Suppressor macrophage treated with lipopolysaccharide for 1 hour (primary cell): ENCODE measurements around the gene KCNJ16.

Experiments
- DNase-seq, 3 donors: peaks; one replicate each; pipeline ENCODE4 v3.0.0-alpha.2; 2020 to 2022

The KCNJ16 gene

DNA sequence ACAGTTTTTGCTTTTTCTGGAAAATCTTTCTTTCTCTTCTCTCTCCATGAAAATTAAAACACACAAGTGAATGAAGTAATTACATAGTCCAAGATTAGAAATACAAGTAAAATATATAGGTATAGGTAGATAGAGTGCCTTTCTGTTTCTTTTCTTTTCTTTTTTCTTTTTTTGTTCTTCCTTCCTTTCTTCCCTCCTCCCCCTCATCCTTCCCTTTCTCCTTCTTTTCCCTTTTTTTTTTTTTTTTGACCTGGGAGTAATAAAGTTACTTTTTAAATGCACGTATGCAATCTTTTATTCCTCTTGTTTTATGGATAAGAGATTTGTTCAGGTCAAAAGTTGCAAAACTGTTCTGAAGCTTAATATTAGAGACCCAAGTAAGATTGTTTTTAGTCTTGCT is 59.8 kb downstream of the KCNJ16 start:
- no peak for DNase-seq

DNA sequence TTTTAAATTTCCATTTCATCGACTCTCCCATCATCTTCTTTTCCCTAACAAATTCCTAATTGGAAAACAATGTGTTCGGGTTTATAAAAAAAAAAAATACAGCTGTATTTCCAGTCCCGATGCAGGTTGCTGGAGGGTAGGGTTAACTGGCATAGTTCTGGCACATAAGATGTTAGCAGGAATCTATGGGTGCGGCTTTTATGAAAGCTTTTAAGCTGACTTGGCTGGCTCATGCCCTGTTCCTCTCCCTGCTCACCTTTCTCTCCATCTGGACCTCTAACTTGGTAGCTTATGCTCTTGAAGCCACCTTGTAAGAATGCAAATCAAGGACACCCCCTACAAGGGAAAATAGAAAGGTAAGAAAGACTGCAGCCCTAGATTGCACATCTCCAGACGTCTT is 61.1 kb downstream of the KCNJ16 start:
- DNase-seq: no peak

DNA sequence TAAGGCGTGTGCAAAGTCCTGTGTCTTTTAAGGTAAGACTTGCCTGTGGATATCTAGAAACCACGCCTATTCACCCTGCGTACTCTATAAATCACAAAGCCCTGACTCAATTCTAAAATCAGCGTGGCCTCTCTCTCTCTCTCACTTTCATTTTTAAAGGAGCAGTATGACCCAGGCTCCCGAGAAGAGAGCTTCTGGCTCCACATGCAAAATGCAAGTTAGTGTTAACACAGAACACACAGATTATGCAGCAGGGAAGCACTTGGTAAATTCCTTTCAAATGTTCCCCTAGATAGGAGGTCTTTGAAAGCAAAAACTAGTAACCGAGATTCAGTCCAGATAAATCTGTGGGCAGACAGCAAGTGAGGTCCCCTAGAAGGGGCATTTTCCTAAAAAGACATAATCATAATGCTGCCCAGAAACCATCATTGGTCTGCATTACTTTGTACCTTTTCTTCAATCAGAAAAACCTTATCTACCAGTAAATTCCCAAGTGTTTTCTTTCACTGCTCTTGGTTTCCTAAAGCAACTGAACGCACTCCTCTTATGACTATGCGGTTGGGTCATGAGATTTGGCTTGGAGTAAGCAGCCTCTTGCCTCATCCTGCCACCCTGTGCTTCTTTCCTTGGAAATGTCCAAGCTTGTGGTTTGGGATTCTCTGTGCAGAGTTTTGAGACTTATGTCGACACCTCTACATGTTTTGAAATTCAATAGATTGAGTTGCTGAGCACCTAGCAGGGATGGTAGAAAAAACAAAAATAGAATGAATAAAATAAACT is 62.6 kb downstream of the KCNJ16 start:
- peak; percentile 69 to 70 (median 69) for DNase-seq

DNA sequence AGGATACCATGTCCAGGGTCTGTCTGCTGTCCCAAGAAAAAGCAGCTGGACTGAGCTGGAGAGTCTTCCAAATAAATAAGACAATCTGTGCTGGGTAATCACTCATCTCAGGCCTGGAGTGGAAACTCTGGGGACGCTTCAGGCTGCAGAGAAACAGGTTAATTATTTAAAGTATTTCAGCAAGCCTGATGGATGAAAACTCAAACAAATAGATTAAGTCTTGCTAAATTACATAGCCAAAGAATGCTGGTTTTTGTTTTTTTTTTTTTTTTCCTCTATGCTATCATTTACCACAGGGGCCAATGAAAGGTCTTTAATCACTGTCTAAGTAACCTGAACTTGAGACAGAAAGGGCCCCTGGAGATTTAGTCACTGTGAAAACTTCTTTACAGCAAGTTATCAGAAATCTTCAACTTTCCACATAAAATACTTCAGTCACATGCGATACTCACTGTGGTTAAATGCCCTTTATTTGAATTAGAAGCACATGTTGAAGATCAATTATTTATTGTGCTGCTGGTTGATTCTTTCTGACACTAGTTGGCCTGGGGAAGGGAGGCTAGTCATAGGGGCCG is 63.4 kb downstream of the KCNJ16 start:
- DNase-seq: no peak

DNA sequence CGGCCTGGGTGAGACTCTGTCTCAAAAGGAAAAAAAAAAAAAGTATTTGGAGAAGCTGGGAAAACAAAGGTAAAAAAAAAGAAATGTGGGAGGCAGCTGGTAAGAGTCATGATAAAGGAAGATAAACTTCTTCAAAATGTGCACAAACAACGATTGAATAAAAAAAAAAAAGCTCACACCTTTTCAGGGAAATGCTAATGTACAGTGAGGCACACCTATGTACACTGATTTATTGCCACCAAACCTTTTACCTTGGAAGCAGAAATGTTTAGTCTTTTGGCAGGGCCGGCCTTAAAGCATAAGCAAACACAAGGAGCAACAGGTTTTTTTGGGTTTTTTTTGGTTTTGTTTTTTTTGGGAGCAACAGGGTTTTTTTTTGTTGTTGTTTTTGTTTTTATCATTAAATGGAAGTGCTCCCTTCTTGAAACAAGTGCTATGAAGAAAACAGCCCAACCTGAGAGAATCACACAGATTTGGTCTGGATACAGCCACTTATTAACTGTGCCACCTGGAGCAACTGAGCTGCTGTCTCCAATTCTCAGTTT is 64.5 kb downstream of the KCNJ16 start:
- no peak for DNase-seq

DNA sequence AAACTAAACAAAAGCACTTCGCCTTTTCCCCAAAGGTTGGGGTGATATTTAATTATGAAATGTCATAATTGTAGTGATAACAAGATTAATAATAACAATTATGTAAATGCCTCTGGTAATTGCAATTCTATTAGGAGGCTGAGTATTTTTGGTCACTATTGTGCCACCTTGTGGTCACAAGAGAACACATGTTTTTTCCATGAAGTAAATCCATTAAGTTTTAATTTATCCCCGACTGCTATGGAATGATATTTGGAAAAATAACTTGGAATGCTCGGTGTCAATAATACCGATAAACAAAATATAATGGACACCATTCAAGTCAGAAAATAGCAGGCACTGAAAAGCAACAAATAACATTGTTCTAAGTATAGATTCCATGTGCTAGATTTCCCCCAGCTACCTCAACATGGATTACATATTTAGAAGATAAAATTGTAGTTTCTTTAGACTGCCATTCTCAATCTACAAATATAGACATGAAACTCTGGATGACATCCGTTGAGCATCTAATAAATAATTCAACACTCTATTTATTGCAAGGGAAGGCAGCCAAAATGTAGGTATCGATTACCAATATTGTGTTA is 69.3 kb downstream of the KCNJ16 start:
- DNase-seq: peak; percentile 38 to 69 (median 51)

DNA sequence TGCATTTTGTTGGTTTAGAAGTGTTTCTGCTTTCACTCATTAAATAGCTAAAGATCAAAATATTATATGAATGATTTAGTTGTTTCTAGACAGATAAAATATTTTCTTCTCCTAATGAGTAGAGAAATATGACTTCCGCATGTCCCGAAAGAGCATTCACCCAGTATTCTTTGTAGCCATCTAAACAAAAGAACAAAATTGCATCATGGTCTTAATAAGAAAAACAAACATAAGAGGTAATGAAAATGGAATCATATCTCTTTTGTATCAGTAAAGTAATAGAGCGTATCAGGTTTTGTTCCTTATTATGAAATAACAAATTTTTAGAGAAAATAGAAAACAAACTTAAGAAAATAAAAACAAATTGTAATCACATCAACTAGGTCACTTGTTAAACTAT is 78.2 kb downstream of the KCNJ16 start:
- no peak for DNase-seq

DNA sequence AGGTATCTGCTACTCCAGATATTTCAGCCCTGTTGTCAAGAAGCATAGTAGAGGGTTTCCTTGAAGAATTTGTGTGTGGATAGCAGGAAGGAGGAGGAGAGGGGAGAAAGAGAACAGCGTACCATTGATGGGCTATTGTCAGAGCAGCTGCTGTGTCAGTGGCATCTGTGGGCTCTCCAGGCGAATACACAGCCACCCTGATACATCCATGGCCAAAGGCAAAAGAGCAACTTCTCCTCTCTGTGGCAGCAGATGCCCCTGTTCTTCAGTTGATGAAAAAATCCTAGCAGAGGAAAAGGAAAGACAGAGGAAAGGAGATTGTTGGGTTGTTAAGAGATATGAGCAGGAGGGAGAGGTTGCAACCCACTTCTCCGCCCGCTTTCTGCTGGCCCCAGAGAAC is 82.1 kb downstream of the KCNJ16 start:
- no peak for DNase-seq

DNA sequence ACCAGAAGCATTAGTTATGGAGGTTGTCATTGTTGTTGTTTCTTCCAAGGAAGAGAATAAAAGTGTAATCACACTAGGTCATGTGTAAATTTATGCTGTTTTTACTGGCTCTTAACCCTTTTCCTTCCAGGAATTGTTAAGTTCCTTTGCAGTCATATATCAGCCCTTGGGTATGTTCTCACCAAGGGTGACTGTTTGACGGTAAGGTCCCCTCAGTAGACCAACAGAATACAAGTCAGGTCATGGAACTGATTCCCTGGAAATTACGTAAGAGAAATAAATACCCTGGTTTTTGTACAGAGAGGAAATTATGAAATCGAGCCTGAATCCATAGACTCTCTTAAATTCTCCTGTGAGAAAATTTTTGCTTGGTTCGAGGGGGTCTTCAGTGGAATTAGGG is 83.2 kb downstream of the KCNJ16 start:
- no peak for DNase-seq

DNA sequence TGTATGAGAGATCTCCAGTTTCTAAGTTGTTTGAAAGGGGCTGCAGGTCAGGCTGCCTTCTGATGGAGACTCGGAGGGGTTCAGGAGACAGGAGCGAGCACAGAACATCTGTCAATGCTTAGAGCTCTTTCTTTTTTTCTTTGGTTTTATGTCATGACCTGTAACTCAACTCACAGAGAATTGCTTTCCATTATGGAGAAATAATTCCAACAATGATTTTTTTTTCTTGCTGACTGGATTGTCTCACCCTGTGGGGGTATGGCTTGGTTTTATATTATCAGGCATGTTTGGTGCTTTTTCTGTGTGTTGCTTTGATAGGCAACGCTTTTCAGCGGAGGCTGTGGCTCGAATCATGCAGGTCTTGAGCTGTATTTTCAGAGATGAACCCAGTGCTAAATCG is 83.6 kb downstream of the KCNJ16 start:
- DNase-seq: no peak

DNA sequence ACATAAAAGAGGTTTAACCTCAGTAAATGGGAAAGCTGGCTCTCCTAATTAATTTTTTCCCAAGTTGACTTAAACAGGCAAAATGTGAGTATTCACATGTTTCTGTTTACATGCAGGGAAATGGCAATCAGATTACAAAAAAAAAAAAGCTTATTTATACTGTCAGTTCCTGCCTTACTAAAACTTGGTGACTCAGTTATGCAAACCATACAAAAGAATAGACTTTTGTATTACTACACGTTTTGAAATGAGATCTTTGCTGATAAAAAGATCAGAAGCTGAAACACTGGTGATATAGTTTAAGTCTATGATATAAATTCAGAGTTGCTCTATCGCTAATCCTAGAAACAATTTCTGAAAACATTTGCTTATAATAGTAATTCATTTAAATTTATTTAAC is 85.0 kb downstream of the KCNJ16 start:
- DNase-seq: no peak

DNA sequence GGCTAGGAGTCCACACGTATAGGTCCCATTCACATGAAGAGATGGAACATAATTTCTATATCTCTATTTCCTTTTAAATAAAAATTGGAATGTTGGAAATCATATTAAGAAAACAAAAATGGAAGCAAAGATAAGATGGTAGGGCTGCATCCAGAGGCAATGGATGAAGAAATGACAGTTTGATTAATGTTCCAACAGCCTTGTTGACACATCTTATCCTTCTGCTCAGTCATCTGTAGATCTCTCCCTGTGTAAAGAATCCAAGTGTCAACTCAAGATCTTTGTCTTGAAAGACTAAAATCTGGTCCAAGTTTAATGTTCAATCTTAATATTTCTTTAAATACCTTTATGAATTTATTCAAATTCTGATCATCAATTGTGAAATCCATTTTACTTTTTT is 86.5 kb downstream of the KCNJ16 start:
- no peak for DNase-seq

DNA sequence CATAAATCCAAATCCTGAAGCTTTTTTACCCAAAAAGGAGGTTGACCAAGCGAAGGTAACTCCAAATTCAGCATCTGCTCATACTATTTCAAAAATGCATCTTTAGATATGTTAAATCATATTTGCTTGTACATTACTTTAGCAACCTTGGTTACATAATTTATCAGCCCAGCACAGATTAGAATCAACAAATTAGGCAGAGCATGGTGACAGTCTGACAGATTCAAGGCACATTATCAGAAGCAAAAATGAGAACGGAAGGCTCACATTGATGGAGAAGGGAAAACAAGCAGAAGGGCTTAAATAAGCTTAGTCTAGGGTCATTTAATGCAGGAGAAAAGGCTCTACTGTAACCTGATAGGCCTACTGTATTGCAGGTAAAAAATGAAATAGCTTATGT is 90.4 kb downstream of the KCNJ16 start:
- DNase-seq: no peak

DNA sequence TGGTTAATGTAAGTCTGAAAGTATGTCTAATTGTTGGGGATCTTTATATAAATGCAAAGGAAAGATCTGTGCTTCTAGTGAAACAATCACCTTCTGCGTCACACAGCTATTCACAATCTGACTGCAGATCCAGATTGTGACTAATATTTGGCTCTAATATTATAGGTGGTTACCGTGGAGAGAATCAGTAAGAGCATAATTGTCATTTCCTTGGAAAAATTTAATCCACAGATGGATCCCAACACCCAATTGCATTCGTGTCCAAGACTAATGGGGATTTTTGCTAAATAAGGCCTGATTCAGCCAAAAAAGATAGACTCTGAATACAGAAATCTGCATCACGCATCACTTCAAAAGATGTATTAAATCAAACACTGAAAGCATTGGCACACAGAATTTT is 91.6 kb downstream of the KCNJ16 start:
- no peak for DNase-seq

DNA sequence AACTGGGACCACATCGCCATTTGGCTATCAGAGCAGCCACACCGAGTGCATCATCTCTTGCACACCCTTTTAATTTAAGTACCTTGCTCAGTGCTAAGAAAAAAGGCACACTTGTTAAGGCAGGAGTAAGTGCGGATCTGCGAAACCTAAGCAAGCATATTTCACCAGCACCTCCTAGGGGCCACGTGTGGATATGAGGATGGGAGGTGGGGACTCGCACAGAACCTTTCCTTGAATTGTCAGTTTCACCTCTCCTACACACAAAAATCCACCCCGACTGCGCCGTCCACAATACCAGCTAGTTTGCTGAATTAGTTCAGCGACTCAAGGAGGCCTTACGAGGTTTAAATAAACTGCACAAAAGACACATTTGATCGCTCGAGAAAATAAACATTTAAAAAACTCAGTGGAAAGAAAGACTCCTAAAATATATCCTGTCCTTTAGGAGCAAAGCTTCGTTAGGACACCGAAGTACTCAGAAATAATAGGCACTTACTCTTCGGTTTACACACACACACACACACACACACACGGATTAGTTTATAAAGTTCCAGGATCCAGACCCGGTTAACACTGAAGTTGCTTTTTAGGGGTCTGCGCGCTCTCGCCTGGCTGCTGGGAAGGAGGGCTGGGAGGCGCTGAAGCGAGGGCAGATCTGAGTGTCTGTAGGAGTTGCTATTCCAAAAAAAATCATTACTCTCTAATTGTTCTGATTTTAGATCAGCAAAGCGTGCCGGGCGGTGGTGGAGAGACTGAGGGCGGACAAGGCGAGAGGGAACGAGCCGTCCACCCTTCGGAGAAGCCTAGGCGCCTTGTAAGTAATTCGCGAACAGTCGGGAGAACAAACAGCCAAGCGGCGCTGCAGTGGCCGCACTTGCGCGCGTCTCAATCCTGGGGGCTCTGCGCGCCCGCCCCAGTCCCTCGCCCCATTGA is 93.3 kb downstream of the KCNJ16 start:
- DNase-seq: peak; percentile 66 to 72 (median 71)

DNA sequence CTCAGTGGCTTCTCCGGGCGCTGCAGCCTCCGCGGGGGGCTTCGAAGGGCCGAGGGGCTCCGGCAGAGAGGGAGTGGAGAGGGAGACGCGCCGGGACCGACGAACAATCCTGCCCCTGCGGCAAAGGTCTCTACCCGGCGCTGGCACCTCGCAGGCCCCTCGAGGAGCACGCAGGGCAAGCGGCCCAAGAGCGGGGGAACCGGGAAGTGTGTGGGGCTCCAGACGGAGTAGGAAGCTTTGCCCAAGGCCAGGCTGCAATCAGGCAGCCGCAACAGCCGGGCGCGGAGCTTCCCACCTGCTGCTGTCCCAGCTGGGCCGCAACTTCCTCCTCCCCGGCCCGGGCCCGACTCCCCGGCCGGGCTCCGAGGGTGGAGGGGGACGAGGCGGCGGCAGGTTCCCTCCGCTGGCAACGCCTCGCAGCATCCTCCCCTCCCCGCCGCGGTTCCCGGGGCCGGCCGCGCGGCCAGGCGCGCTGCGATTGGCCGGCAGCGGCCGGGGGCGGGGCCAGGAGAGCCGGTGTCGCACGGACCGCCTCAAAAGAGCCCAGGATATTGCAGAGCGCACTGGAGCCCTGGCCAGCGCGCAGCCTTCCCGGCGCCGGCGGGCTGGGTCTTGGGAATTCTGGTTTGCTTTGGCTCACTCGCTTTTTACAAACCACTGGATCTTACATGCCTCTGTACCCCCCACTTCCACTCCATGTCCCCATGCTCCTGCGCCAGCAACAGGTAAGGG is 94.1 kb downstream of the KCNJ16 start, which contains the start of gene KCNJ2:
KCNJ2 (plus strand) TSS at position 556 of the 732 bp plus-strand sequence. CDS start 5,508 bp downstream, outside the sequence.
- DNase-seq: peak; percentile 95 to 99 (median 97)

DNA sequence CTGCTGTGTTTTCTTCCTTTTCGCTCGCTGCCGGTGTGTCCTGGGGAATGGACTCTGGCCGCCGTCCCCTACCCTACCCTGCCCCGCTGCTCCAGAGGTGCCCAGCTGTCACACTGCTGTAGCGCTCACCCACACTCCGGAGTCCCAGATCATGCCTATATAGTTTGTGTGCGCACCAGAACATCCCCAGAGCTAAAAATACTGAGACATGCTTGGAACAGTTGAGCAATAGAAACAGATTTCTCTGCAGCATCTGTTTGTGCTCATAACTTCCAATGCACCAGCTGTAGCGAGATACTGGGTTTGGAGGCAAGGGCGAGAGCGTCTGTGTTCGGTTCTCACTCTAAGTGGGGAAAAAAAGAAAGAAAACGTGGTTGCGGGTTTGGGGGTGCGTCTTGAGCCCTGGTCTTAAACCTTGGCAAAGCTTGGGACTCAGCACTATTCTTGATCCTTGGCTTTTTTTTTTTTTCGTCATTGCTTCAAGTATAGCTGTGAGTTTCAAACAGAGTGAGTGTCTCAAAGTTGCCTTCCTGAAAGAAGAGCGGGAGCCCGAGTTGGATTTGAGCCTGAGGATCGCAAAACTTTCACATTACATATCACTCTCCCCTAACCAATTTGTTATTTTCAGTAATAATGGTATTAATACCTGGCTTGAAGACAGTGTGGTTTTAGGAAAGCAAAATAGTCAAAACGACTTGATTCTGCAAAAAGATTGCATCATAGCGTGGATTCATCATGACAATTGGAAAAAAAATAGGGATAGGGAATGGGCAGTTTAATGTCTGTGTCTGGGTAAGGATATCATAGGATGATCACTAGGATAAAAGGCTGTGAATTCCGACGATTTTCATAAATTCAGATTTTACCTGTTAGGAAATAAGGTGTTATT is 94.9 kb downstream of the KCNJ16 start:
- peak; percentile 33 to 42 (median 37) for DNase-seq

DNA sequence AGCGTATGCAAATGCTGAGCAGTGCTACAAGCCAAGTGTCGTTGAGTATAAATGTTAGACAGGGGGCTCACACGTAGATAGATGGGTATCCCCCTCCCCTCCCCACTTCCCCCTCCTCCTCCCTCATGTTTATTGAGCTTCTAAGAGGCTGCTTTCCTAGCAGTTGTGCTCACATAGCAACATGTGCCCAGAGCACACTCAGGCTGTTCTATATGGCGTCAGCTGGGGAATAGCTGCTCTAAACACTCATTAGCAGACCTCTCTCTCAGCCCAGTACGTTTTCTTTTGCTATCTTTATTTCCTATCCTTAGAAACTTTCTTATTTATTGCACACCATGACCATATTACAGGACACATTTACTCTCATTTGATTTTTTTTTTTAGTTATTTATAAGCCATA is 96.1 kb downstream of the KCNJ16 start:
- peak in 1 of 3 donors; percentile 13 for DNase-seq

DNA sequence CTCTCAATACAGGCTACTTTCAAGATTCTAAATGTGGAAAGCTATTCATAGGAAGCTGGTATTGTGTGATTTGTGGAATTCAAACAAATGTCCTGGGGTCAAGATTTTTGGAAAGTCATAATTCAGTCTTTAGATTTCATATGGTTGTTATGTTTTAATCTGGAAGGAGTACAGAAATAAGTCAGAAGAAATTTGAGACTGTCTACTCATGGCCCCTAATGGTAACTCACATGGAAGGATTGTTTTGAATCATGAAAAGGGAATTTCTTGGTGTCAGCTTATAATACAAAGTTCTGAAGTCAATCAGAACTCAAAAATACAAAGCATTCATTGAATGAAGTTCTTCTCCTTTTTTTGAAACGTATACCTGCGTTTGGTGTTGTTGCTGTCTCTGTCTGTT is 97.4 kb downstream of the KCNJ16 start:
- DNase-seq: no peak

DNA sequence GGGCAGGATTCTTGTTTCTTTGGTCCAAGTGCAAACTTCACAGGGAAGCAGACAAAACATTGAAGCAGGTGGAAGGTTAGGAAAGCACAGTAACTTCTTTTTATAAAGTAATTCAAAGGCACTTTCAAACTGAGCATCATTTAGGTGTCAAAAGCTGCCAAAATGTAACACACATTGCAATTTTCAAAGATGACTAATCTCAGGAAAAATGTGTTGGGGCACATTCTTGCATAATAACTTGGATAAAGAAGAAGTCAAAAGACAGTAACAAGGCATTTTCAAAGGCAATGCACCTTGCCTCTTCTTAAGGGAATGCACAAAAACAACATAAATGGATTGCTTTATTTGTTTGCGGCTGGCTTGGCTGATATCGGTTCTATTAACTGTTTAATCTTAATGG is 97.9 kb downstream of the KCNJ16 start:
- DNase-seq: peak; percentile 18 to 62 (median 57)

DNA sequence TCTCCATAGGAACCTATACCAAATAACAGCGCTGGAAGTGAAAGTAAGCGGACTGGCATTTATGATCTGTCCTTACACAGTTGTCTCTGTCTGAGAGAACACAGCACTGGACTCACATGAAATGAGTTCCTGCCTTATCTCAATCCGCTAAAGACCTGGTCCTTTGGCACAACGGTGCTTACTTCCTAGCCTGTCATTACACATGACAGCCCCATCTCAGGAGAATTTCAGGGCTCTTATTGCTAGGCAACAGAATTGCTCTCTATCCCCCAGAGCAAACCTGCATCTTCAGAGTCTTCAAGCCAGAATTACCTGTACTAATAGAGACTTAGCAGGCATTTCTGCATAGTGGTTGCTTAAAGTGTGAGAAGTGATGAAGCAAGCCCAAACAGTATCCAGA is 98.7 kb downstream of the KCNJ16 start:
- no peak for DNase-seq
